CMK (cell line): ENCODE data around the gene RNF217.
"Not testable (repeated sequence)": the region's sequence is repeated elsewhere in the genome, so short reads cannot be mapped to it uniquely, and the experiment has no call there.

ENCODE experiments used
- DNase-seq: peaks from one replicate; pipeline ENCODE4 v3.0.0-alpha.2; 2010; ENCODE audit warnings: low read depth

Gene RNF217

DNA sequence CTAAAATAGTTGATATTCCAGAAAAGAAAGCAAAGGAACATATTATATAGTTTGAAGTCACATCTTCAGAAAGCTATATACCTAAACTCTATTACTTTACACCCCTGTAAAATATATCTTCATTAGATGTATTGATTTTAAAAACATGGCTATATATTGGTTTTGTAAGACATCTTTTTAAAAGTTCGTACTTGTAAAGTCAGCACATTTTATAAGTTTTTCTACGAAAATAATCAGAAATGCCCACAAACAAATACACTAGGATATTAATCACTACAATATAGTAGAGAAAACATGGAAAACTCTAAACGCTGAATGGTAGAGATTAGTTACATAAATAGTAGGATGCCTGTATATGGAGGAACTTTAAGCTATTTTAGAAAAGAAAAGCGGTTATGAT, 52.9 kb downstream of the RNF217 start:
- DNase-seq: no peak

- no peak for DNase-seq
These were observed 55.9 kb downstream of the RNF217 start for GRCh38 chr6:125018136-125018535.

GRCh38 chr6:125019281-125019680, 57.0 kb downstream of the RNF217 start:
- no peak for DNase-seq

- no peak for DNase-seq
These were observed 57.7 kb downstream of the RNF217 start for GRCh38 chr6:125019918-125020317.

DNA sequence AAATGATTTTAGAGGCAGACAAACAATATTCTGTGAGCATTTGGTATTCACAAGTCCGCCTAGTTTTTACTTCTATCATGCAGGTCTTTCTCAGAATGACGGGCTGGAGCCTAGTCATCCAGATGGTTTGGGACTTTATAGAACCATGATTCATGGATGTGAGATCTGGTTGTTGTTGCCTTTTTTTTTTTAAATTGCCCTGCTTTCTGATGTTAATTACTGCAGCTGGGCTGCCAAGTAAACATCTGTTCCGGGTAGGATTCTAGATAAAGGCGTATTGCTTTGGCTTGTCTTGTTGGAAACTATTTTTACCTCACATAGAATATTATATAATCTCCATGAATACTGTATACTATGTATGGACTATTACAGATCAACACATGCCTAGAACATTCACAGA, 58.1 kb downstream of the RNF217 start:
- DNase-seq: no peak

DNA sequence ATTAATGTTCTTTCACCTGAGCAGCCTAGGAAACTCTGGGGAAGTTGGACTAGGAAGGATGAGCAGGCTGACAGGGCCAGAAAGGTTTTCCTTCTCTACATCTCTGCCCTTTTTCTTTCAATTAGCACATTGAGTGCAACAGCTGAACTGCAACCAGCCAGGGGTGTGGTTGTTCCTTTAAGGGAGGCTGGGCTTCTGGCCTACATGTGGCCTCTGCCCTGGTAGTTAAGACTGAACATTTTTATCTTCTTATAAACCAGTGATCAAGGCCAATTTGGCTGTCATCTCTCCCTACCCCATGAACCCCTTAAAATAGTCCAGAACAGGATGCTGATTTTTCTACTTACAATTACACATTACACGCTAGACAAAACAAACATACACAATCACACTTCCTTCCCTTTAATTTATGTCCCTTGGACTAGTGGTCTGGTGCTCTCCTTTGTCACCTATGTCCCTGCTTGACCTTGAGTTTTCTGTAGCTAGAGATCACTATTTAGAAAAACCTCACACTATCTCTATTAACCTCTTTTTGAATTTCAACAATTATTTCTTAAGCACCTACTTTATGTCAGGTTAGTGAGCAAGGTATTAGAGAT, 60.3 kb downstream of the RNF217 start:
- DNase-seq: no peak

- no peak for DNase-seq
These were observed 63.1 kb downstream of the RNF217 start for GRCh38 chr6:125025164-125025854.

DNA sequence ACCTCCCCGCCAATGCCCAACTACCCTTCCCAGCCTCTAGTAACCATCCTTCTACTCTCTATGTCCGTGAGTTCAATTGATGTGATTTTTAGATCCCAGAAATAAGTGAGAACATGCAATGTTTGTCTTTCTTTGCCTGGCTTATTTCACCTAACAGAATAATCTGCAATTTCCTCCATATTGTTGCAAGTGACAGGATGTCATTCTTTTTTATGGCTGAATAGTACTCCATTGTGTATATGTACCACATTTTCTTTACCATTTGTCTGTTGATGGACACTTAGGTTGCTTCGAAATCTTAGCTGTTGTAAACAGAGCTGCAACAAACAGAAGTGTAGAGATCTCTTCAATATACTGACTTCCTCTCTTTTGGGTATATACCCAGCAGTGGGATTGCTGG, 65.0 kb downstream of the RNF217 start:
- DNase-seq: no peak

DNA sequence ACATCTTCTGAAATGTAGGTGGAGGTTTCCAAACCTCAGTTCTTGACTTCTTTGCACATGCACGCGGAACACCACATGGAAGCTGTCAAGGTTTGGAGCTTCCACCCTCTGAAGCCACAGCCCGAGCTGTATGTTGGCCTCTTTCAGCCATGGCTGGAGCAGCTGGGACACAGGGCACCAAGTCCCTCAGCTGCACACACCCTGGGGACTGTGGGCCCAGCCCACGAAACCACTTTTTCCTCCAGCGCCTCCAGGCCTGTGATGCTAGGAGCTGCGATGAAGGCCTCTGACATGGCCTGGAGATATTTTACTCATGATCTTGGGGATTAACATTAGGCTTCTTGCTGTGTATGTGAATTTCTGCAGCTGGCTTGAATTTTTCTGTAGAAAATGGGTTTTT, 68.7 kb downstream of the RNF217 start:
- no peak for DNase-seq

DNA sequence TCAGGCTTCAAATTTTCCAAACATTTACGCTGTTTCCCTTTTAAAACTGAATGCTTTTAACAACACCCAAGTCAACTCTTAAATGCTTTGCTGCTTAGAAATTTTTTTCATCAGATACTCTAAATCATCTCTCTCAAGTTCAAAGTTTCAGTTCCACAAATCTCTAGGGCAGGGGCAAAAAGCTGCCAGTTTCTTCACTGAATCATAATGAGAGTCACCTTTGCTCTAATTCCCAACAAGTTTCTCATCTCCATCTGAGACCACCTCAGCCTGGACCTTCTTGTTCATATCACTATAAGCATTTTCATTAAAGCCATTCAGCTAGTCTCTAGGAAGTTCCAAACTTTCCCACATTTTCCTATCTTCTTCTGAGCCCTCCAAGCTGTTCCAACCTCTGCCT, 69.1 kb downstream of the RNF217 start:
- no peak for DNase-seq

DNA sequence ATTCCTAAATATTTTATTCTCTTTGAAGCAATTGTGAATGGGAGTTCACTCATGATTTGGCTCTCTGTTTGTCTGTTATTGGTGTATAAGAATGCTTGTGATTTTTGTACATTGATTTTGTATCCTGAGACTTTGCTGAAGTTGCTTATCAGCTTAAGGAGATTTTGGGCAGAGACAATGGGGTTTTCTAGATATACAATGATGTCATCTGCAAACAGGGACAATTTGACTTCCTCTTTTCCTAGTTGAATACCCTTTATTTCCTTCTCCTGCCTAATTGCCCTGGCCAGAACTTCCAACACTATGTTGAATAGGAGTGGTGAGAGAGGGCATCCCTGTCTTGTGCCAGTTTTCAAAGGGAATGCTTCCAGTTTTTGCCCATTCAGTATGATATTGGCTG, 72.7 kb downstream of the RNF217 start:
- DNase-seq: not testable (repeated sequence)

GRCh38 chr6:125036486-125036885, 74.2 kb downstream of the RNF217 start:
- not testable (repeated sequence) for DNase-seq

- DNase-seq: no peak
These were observed 75.6 kb downstream of the RNF217 start for GRCh38 chr6:125037827-125038226.

DNA sequence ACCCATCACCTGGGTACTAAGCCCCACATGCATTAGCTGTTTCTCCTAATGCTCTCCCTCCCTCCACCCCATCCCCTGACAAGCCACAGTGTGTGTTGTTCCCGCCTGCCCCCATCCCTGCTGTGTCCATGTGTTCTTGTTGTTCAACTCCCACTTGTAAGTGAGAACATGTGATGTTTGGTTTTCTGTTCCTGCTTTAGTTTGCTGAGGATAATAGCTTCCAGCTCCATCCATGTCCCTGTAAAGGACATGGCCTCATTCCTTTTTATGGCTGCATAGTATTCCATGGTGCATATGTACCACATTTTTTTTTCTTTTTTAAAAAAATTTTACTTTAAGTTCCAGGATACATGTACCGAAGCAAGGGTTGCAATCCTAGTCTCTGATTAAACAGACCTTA, 76.7 kb downstream of the RNF217 start:
- DNase-seq: no peak

- DNase-seq: no peak
These were observed 79.7 kb downstream of the RNF217 start for GRCh38 chr6:125041740-125042459.

DNA sequence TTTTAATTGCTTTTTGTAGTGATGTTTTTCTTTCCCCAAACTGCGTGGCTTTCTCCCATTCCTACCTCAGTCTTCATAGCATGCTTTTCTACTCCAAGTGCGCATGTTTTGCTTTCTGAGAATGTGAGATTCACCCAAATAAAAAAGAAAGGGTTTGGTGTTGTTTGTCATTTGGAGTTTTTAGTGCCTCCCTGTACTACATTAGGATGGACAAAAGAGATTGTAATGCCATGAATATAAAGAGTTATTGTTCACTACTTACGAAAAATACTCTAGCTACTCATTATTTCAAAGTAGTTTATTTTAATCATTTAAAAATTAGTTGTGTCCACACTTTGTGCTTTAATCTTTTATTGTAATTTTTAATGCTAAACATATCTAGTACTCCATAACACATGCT, 81.8 kb downstream of the RNF217 start:
- no peak for DNase-seq

DNA sequence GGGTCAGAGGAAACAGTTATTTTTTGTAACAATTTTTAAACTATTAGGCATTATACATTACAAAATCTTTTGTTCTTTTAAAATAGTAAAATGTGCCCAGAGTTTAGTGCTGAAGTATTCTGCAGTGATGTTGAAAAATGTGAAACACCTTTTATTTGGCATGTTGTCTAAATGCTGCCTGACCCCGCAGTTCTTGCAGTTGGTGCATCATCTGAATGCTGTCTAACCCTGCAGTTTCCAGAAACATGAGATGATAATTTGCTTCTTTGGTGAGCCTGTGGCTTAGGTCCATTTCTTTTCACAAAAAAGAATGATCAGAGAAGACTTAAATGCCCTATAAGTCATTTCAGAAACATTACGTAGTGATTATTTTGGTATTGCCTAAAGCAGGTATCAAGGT, 82.4 kb downstream of the RNF217 start:
- no peak for DNase-seq

- no peak for DNase-seq
These were observed 84.1 kb downstream of the RNF217 start for GRCh38 chr6:125046107-125046925.

DNA sequence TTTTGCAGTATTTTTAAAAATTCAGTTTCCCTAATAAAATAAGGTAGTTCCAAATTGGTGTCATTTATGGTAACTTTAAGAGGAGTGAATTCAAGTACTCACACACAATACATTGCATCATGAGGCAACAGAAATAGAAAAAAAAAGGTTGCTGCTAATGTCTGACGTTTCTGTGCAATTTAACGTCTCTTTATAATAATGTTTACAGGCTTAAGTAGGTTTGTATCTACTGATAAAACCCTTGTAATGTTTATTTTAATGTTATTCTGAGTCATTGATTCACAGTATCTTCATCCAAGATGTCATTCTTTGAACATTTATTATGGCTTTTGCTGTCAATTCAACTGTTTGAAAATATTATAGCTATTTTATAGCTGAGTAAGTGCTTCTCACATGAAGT, 86.0 kb downstream of the RNF217 start:
- DNase-seq: no peak

GRCh38 chr6:125050663-125051318, 88.6 kb downstream of the RNF217 start:
- DNase-seq: no peak

DNA sequence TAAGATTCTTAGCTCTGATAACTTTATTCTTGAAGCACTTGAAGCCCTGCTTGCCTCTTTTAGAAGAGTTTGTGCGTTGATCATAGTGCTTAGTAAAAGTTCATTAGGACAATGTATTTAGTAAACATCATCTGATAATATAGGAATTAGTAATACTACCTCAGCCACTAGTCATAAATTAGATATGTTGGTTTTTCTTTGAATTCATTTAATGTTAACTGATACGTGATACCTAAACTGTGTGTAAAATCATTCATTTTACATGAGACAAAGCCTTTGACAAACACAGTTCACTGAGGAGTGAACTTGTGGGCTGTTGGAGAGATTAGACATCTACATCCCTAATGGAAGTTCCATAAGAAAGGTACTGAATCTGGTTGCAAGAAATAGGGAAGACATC, 91.6 kb downstream of the RNF217 start:
- no peak for DNase-seq

DNA sequence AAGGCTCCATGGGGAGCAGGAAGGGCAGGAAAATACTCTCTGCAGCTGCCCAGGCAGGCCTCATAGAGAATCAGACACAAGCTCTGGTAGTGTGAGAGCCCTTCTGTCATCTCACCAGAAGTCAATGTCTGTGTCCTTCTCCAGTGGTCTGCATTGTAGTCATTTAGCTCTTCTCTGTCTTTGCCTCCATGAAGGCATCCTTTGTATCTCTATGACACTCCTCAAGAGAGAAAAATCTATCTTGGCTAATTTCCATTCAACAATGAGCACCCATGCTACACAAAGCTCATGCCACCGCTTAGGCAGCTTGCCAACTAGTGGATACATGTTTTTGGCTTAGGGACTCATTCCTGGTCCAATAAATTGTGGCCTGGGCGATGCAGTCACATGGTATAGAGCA, 92.1 kb downstream of the RNF217 start:
- no peak for DNase-seq
